VCaP (cell line): Measurements from ENCODE around the gene TBX21.

Experiments
- H3K27ac ChIP-seq: fragments of 450-650 bp; 2 replicates; pipeline ENCODE4 v1.5.1; 2017
- TF ChIP-seq, protein P1 (sequence below): fragments of 450-650 bp; conservative IDR thresholded peaks from 2 replicates; pipeline ENCODE4 v1.5.1; 2017; ENCODE audit warnings: mild to moderate bottlenecking, moderate library complexity

Gene TBX21

GRCh38 chr17:47791025-47791424 is 58.0 kb downstream of the TBX21 start:
- no peak overlapping the region for H3K27ac ChIP-seq
- TF ChIP-seq, protein P1, sequence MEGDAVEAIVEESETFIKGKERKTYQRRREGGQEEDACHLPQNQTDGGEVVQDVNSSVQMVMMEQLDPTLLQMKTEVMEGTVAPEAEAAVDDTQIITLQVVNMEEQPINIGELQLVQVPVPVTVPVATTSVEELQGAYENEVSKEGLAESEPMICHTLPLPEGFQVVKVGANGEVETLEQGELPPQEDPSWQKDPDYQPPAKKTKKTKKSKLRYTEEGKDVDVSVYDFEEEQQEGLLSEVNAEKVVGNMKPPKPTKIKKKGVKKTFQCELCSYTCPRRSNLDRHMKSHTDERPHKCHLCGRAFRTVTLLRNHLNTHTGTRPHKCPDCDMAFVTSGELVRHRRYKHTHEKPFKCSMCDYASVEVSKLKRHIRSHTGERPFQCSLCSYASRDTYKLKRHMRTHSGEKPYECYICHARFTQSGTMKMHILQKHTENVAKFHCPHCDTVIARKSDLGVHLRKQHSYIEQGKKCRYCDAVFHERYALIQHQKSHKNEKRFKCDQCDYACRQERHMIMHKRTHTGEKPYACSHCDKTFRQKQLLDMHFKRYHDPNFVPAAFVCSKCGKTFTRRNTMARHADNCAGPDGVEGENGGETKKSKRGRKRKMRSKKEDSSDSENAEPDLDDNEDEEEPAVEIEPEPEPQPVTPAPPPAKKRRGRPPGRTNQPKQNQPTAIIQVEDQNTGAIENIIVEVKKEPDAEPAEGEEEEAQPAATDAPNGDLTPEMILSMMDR, result no peak

DNA sequence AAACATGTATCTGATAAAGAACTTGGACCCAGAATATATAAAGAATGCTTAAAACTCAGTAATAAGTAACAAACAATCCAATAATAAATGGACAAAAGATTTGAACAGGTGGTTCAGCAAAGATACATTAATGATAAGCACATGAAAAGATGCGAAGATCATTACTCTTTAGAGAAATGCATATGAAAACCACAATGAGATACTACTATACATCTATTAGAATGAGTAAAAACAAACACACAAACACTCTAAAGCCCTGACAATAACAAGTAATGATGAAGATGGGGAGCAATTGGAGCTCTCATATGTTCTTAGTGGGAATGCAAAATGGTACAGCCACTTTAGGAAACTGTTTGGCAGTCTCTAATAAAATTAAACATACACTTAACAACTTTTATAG is 59.4 kb downstream of the TBX21 start:
- TF ChIP-seq, protein P1, result no peak
- no peak overlapping the region for H3K27ac ChIP-seq

DNA sequence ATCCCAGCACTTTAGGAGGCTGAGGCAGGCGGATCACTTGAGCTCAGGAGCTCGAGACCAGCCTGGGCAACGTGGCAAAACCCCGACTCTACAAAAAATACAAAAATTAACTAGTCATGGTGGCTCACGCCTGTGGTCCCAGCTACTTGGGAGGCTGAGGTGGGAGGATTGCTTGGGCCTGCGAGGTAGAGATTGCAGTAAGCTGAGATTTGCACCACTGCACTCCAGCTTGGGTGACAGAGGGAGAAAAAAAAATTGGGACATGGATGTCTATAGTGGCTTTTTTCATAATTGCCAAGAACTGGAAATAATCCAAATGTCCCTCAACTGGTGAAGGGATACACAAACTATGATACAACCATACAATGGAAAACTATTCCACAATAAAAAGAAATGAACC is 59.9 kb downstream of the TBX21 start:
- TF ChIP-seq, protein P1, result no peak
- H3K27ac ChIP-seq, result no peak overlapping the region
